GM23248 (cell line): ENCODE results near the gene RXRA.

Experiments used
- EZH2 ChIP-seq: fragments of 200-600 bp; sonication (generic); IDR thresholded peaks from 2 replicates; pipeline ENCODE4 v1.6.1; 2018; ENCODE audit warnings: antibody characterized with exemption, mild to moderate bottlenecking; ENCODE audit not compliant: insufficient read depth, poor library complexity, severe bottlenecking
- EZH2phosphoT487 ChIP-seq: fragments of 200-600 bp; sonication (generic); IDR thresholded peaks from 2 replicates; pipeline ENCODE4 v1.6.1; 2018; ENCODE audit warnings: antibody characterized with exemption, moderate library complexity, mild to moderate bottlenecking, low read depth; ENCODE audit not compliant: insufficient read depth

GRCh38 chr9:134335486-134336220 lies 9.4 kb downstream of the RXRA start:
- TF ChIP-seq EZH2phosphoT487 (no peak), EZH2 (no peak)
